CD4-positive, alpha-beta memory T cell (primary cell): ENCODE data around the gene SMPD3. TPM values are rescaled to one million over a fixed set of nuclear protein-coding genes. Genes with fewer than 3 reads are reported as not detected.

Experiments
- CTCF ChIA-PET: fragments of 350-600 bp; sonication (Branson Sonifier 250); formaldehyde crosslinking; loops from one replicate; lab custom pipeline; 2021; ENCODE audit warnings: inconsistent platforms; ENCODE audit not compliant: partially characterized antibody; lab: Charles Lee
- POLR2A ChIA-PET: fragments of 350-600 bp; sonication (Branson Sonifier 250); formaldehyde crosslinking; loops from one replicate; lab custom pipeline; 2021; ENCODE audit not compliant: partially characterized antibody; lab: Charles Lee
- DNase-seq, 5 donors: peaks; one replicate each; pipeline versions ENCODE4 v3.0.0 to v3.0.0-alpha.2; 2020 to 2022; ENCODE audit warnings: mixed read lengths in 1 of 5
- H3K27ac ChIP-seq: one replicate; pipeline ENCODE4 v1.7.0; 2013; ENCODE audit warnings: low read depth, low read length
- H3K27me3 ChIP-seq: 2 replicates; pipeline ENCODE4 v1.7.0; 2013; ENCODE audit warnings: mild to moderate bottlenecking, low read length, moderate library complexity; ENCODE audit not compliant: insufficient read depth
- H3K36me3 ChIP-seq: 2 replicates; pipeline ENCODE4 v1.7.0; 2013; ENCODE audit warnings: mild to moderate bottlenecking, low read length, moderate library complexity; ENCODE audit not compliant: insufficient read depth
- H3K4me1 ChIP-seq: 2 replicates; pipeline ENCODE4 v1.7.0; 2013; ENCODE audit warnings: mild to moderate bottlenecking, low read length, moderate library complexity; ENCODE audit not compliant: insufficient read depth
- H3K4me3 ChIP-seq, 2 donors: one replicate each; pipeline ENCODE4 v1.7.0; 2013; ENCODE audit warnings: low read length in 2 of 2, mild to moderate bottlenecking in 1 of 2
- H3K9me3 ChIP-seq, 2 donors: one replicate each; pipeline ENCODE4 v1.7.0; 2013; ENCODE audit warnings: low read length in 2 of 2, control low read depth in 1 of 2; ENCODE audit not compliant: control insufficient read depth in 1 of 2
- H3K27ac Mint-ChIP-seq, 7 donors: one replicate each; pipeline ENCODE4 v1.8.0; 2020 to 2021; ENCODE audit warnings: mixed read lengths in 7 of 7, mild to moderate bottlenecking in 6 of 7, inconsistent platforms in 3 of 7, moderate library complexity in 3 of 7
- H3K27me3 Mint-ChIP-seq, 2 donors: one replicate each; pipeline ENCODE4 v1.8.0; 2020 to 2021; ENCODE audit warnings: mixed read lengths in 2 of 2
- H3K36me3 Mint-ChIP-seq, 2 donors: one replicate each; pipeline ENCODE4 v1.8.0; 2020 to 2021; ENCODE audit warnings: mixed read lengths in 2 of 2, inconsistent platforms in 1 of 2, mild to moderate bottlenecking in 1 of 2
- H3K4me1 Mint-ChIP-seq, 4 donors: one replicate each; pipeline ENCODE4 v1.8.0; 2020 to 2021; ENCODE audit warnings: mixed read lengths in 4 of 4, mild to moderate bottlenecking in 1 of 4
- H3K4me3 Mint-ChIP-seq, 8 donors: one replicate each; pipeline ENCODE4 v1.8.0; 2020 to 2021; ENCODE audit warnings: mixed read lengths in 8 of 8, mild to moderate bottlenecking in 7 of 8, moderate library complexity in 6 of 8, inconsistent platforms in 3 of 8
- H3K9me3 Mint-ChIP-seq, 8 donors: one replicate each; pipeline ENCODE4 v1.8.0; 2020 to 2021; ENCODE audit warnings: mixed read lengths in 8 of 8, mild to moderate bottlenecking in 5 of 8, inconsistent platforms in 3 of 8, moderate library complexity in 1 of 8
- intact Hi-C: fragments of 100-400 bp; cut with micrococcal nuclease; formaldehyde crosslinking; loops from one replicate; pipeline ENCODE4 v1.15.1; 2023
- polyA plus RNA-seq, 2 donors: library from polyadenylated mRNA; unstranded; fragments of 300-500 nt; fragmentation: Illumina TruSeq; gene quantifications; one replicate each; pipeline ENCODE4 v1.2.3, GENCODE V29; 2021
- total RNA-seq, 2 experiments: library from RNA; stranded (reverse); gene quantifications; one replicate each; pipeline ENCODE4 v1.2.3, GENCODE V29; 2021

Gene SMPD3
- total and polyA plus RNA-seq, 4 experiments from 2014 or later = 0.63 to 3.1 (median 0.87) TPM

GRCh38 chr16:68451676-68452075, 3.4 kb upstream of the SMPD3 start:
- ChIA-PET POLR2A (interaction anchor here (1.3 to 3.0 kb wide), 2 partner anchors 9 to 33 kb away, joined by 3 to 14 read pairs; no protein-coding TSS in a partner anchor), CTCF (interaction anchor here (2.0 kb wide), 1 partner anchor 56 kb away, joined by 13 read pairs; no protein-coding TSS in a partner anchor)
- no peak overlapping the region for H3K27ac Mint-ChIP-seq
- H3K27ac ChIP-seq = no peak overlapping the region
- peaks cover 11 to 22% (median 17%) of the 10 kb centered on the region in 4 donors for H3K4me1 Mint-ChIP-seq
- H3K27me3 Mint-ChIP-seq = no peaks in the 10 kb centered on the region
- no peaks in the 10 kb centered on the region for H3K9me3 ChIP-seq
- H3K4me3 Mint-ChIP-seq = no peak overlapping the region
- H3K9me3 Mint-ChIP-seq = no peaks in the 10 kb centered on the region
- H3K27me3 ChIP-seq = no peaks in the 10 kb centered on the region
- no peak for DNase-seq
- intact Hi-C loops = no loop called here
- H3K36me3 ChIP-seq = no peaks in the 10 kb centered on the region
- H3K4me1 ChIP-seq = peaks cover 38% of the 10 kb centered on the region
- no peak overlapping the region for H3K4me3 ChIP-seq
- no peaks in the 10 kb centered on the region for H3K36me3 Mint-ChIP-seq

- DNase-seq = no peak
- H3K4me3 Mint-ChIP-seq = no peak overlapping the region
- H3K4me1 Mint-ChIP-seq = peaks cover 14 to 28% (median 21%) of the 10 kb centered on the region in 4 donors
- Histone ChIP-seq H3K9me3 (no peaks in the 10 kb centered on the region), H3K27ac (no peak overlapping the region), H3K36me3 (no peaks in the 10 kb centered on the region), H3K27me3 (no peaks in the 10 kb centered on the region), H3K4me1 (peaks cover 40% of the 10 kb centered on the region), H3K4me3 (no peak overlapping the region)
- peaks cover 2 to 6% of the 10 kb centered on the region in 2 donors for H3K27me3 Mint-ChIP-seq
- H3K9me3 Mint-ChIP-seq = no peaks in the 10 kb centered on the region
- no peaks in the 10 kb centered on the region for H3K36me3 Mint-ChIP-seq
- peak overlapping the region in 1 of 7 donors; percentile 34 for H3K27ac Mint-ChIP-seq
- POLR2A ChIA-PET = interaction anchor here (3.0 kb wide), 1 partner anchor 32 kb away, joined by 14 read pairs; no protein-coding TSS in a partner anchor
- intact Hi-C loops = no loop called here
- CTCF ChIA-PET = interaction anchor here (2.0 kb wide), 1 partner anchor 55 kb away, joined by 13 read pairs; no protein-coding TSS in a partner anchor
These were observed 2.5 kb upstream of the SMPD3 start for GRCh38 chr16:68450741-68451255.

- no peaks in the 10 kb centered on the region for H3K9me3 Mint-ChIP-seq
- no peak for DNase-seq
- peak overlapping the region; percentile 43 to 75 (median 64) for H3K4me3 Mint-ChIP-seq
- H3K4me1 Mint-ChIP-seq = peaks cover 15 to 34% (median 22%) of the 10 kb centered on the region in 4 donors
- ChIA-PET CTCF (interaction anchor here (0.9 to 1.3 kb wide), 3 partner anchors 29 to 52 kb away, joined by 3 to 4 read pairs (median 3); no protein-coding TSS in a partner anchor), POLR2A (interaction anchor here (0.8 to 2.9 kb wide), 8 partner anchors 13 to 82 kb away, joined by 3 to 35 read pairs (median 4); no protein-coding TSS in a partner anchor)
- H3K36me3 Mint-ChIP-seq = no peaks in the 10 kb centered on the region
- H3K9me3 ChIP-seq = no peaks in the 10 kb centered on the region
- H3K36me3 ChIP-seq = no peaks in the 10 kb centered on the region
- peaks cover 8% of the 10 kb centered on the region for H3K27me3 ChIP-seq
- intact Hi-C loops = loop anchor here (1.0 kb wide), 4 partner anchors 30 to 740 kb away; partner anchors contain the start of gene NFATC3
- peaks cover 13 to 15% of the 10 kb centered on the region in 2 donors for H3K27me3 Mint-ChIP-seq
- no peak overlapping the region for H3K27ac ChIP-seq
- peak overlapping the region; percentile 47 to 61 for H3K4me3 ChIP-seq
- H3K4me1 ChIP-seq = peaks cover 29% of the 10 kb centered on the region
- H3K27ac Mint-ChIP-seq = peak overlapping the region in 1 of 7 donors; percentile 87
These were observed 502 bp downstream of the SMPD3 start for GRCh38 chr16:68447653-68448359.

GRCh38 chr16:68446681-68447652, 1.3 kb downstream of the SMPD3 start:
- Histone ChIP-seq H3K4me1 (peaks cover 22% of the 10 kb centered on the region), H3K36me3 (no peaks in the 10 kb centered on the region), H3K9me3 (no peaks in the 10 kb centered on the region), H3K27me3 (peaks cover 8% of the 10 kb centered on the region), H3K4me3 (peak overlapping the region; percentile 47 to 61), H3K27ac (no peak overlapping the region)
- intact Hi-C loops = no loop called here
- Mint-ChIP-seq H3K9me3 (no peaks in the 10 kb centered on the region), H3K27ac (no peak overlapping the region), H3K27me3 (peaks cover 15 to 20% of the 10 kb centered on the region in 2 donors), H3K4me1 (peaks cover 15 to 34% (median 22%) of the 10 kb centered on the region in 4 donors), H3K36me3 (no peaks in the 10 kb centered on the region), H3K4me3 (peak overlapping the region in 3 of 8 donors; percentile 7 to 61 (median 17))
- CTCF ChIA-PET = interaction anchor here (3.7 kb wide), 1 partner anchor 30 kb away, joined by 18 read pairs; no protein-coding TSS in a partner anchor
- POLR2A ChIA-PET = interaction anchor here (1.1 to 2.9 kb wide), 2 partner anchors 29 to 51 kb away, joined by 4 to 35 read pairs; no protein-coding TSS in a partner anchor
- no peak for DNase-seq

- H3K4me1 ChIP-seq = peaks cover 22% of the 10 kb centered on the region
- ChIA-PET CTCF (interaction anchor here (0.8 to 3.7 kb wide), 2 partner anchors 28 to 65 kb away, joined by 3 to 18 read pairs; no protein-coding TSS in a partner anchor), POLR2A (no interaction called here)
- Mint-ChIP-seq H3K4me1 (peaks cover 15 to 34% (median 22%) of the 10 kb centered on the region in 4 donors), H3K36me3 (no peaks in the 10 kb centered on the region), H3K27ac (no peak overlapping the region), H3K27me3 (peaks cover 15 to 20% of the 10 kb centered on the region in 2 donors), H3K4me3 (no peak overlapping the region), H3K9me3 (no peaks in the 10 kb centered on the region)
- H3K27me3 ChIP-seq = peaks cover 8% of the 10 kb centered on the region
- DNase-seq = no peak
- no peaks in the 10 kb centered on the region for H3K9me3 ChIP-seq
- no peak overlapping the region for H3K4me3 ChIP-seq
- intact Hi-C loops = no loop called here
- H3K36me3 ChIP-seq = no peaks in the 10 kb centered on the region
- H3K27ac ChIP-seq = no peak overlapping the region
These were observed 2.9 kb downstream of the SMPD3 start for GRCh38 chr16:68445458-68445857.

GRCh38 chr16:68444056-68444657, 4.2 kb downstream of the SMPD3 start:
- Mint-ChIP-seq H3K27me3 (peaks cover 15 to 20% of the 10 kb centered on the region in 2 donors), H3K9me3 (no peaks in the 10 kb centered on the region), H3K27ac (no peak overlapping the region), H3K4me3 (no peak overlapping the region), H3K4me1 (peaks cover 11 to 31% (median 18%) of the 10 kb centered on the region in 4 donors), H3K36me3 (no peaks in the 10 kb centered on the region)
- Histone ChIP-seq H3K4me3 (no peak overlapping the region), H3K27me3 (peaks cover 8% of the 10 kb centered on the region), H3K36me3 (no peaks in the 10 kb centered on the region), H3K4me1 (peaks cover 22% of the 10 kb centered on the region), H3K27ac (no peak overlapping the region), H3K9me3 (no peaks in the 10 kb centered on the region)
- ChIA-PET CTCF (interaction anchor here (0.6 to 3.7 kb wide), 6 partner anchors 10 to 109 kb away, joined by 3 to 18 read pairs (median 4); no protein-coding TSS in a partner anchor), POLR2A (interaction anchor here (1.3 to 1.5 kb wide), 2 partner anchors 10 to 24 kb away, joined by 4 read pairs; no protein-coding TSS in a partner anchor)
- DNase-seq = no peak
- intact Hi-C loops = no loop called here
